GM18909 (cell line): Measurements from ENCODE around the gene ARFGEF3.
"Not testable (repeated sequence)": the region's sequence is repeated elsewhere in the genome, so short reads cannot be mapped to it uniquely, and the experiment has no call there.

Experiments used
- ATAC-seq: cut with Tn5 transposase; IDR thresholded peaks from one replicate; pipeline ENCODE4 v1.9.1; 2021; ENCODE audit warnings: mild to moderate bottlenecking; ENCODE audit not compliant: unreplicated experiment, poor library complexity

ARFGEF3 gene

GRCh38 chr6:138161338-138162110, at the start of gene ARFGEF3:
TSS of gene ARFGEF3 (plus strand) at chr6:138161939. CDS start at chr6:138162087, 148 bp downstream.
- peak; percentile 73 for ATAC-seq

- ATAC-seq, result no peak
These were observed 48.0 kb upstream of the ARFGEF3 start for GRCh38 chr6:138113588-138114210.

GRCh38 chr6:138115201-138115600, 46.5 kb upstream of the ARFGEF3 start:
- no peak for ATAC-seq

- ATAC-seq, result peak; percentile 70
These were observed 45.7 kb upstream of the ARFGEF3 start for GRCh38 chr6:138115877-138116660.

GRCh38 chr6:138116661-138116999, 45.1 kb upstream of the ARFGEF3 start:
- ATAC-seq, result no peak

- no peak for ATAC-seq
These were observed 44.3 kb upstream of the ARFGEF3 start for GRCh38 chr6:138117376-138117914.

GRCh38 chr6:138119229-138119628, 42.5 kb upstream of the ARFGEF3 start:
- not testable (repeated sequence) for ATAC-seq

GRCh38 chr6:138119976-138120375, 41.8 kb upstream of the ARFGEF3 start:
- ATAC-seq, result no peak

- ATAC-seq, result no peak
These were observed 37.6 kb upstream of the ARFGEF3 start for GRCh38 chr6:138124096-138124495.

GRCh38 chr6:138128096-138128495, 33.6 kb upstream of the ARFGEF3 start:
- ATAC-seq, result no peak

- no peak for ATAC-seq
These were observed 32.5 kb upstream of the ARFGEF3 start for GRCh38 chr6:138129190-138129589.

- no peak for ATAC-seq
These were observed 18.9 kb upstream of the ARFGEF3 start for GRCh38 chr6:138142806-138143205.

GRCh38 chr6:138145402-138145801, 16.3 kb upstream of the ARFGEF3 start:
- peak; percentile 76 for ATAC-seq

- ATAC-seq, result no peak
These were observed 15.2 kb upstream of the ARFGEF3 start for GRCh38 chr6:138146544-138146943.

GRCh38 chr6:138155443-138155842, 6.3 kb upstream of the ARFGEF3 start:
- ATAC-seq, result no peak

GRCh38 chr6:138157986-138158638, 3.6 kb upstream of the ARFGEF3 start:
- no peak for ATAC-seq

GRCh38 chr6:138159246-138159645, 2.5 kb upstream of the ARFGEF3 start:
- no peak for ATAC-seq

- ATAC-seq, result no peak
These were observed 1.2 kb upstream of the ARFGEF3 start for GRCh38 chr6:138160329-138161087.

GRCh38 chr6:138161088-138161337, 726 bp upstream of the ARFGEF3 start:
- no peak for ATAC-seq
